Mucosa of descending colon (tissue), 3 donors: ENCODE data around the gene SERTM1. TPM values are rescaled to one million over a fixed set of nuclear protein-coding genes. Genes with fewer than 3 reads are reported as not detected.

ENCODE experiments used
- ATAC-seq: fragments of 200-7000 bp; cut with Tn5 transposase; one replicate; pipeline ENCODE4 v1.9.1; 2020; ENCODE audit warnings: mild to moderate bottlenecking, moderate library complexity
- DNase-seq, 3 donors: peaks; one replicate each; pipeline ENCODE4 v3.0.0-alpha.2; 2020
- H3K36me3 ChIP-seq: fragments of 200-600 bp; one replicate; pipeline ENCODE4 v1.8.0; 2021; ENCODE audit warnings: low read depth, mild to moderate bottlenecking
- H3K4me1 ChIP-seq: fragments of 200-600 bp; one replicate; pipeline ENCODE4 v1.8.0; 2021; ENCODE audit warnings: low read depth, mild to moderate bottlenecking
- H3K4me3 ChIP-seq: fragments of 200-600 bp; one replicate; pipeline ENCODE4 v1.8.0; 2021; ENCODE audit warnings: mild to moderate bottlenecking
- H3K9me3 ChIP-seq: fragments of 200-600 bp; one replicate; pipeline ENCODE4 v1.8.0; 2021; ENCODE audit warnings: mild to moderate bottlenecking
- CTCF ChIP-seq: fragments of 200-600 bp; IDR thresholded peaks from one replicate; pipeline ENCODE4 v1.8.0; 2022; ENCODE audit warnings: antibody characterized with exemption, mild to moderate bottlenecking
- intact Hi-C, 2 donors: fragments of 100-400 bp; cut with DNase I in 1 of 2; cut with micrococcal nuclease in 1 of 2; formaldehyde crosslinking; loops; one replicate each; pipeline versions ENCODE4 v1.11.0 to v1.11.1; 2022; cut with DNase I, micrococcal nuclease
- total RNA-seq, 3 donors: library from RNA; stranded (reverse); fragmentation: NEBNext Ultra II Directional in 2 of 3; extraction: Animal tissue kit (Norgen Biotek cat#: 25700) in 2 of 3; gene quantifications; one replicate each; pipeline versions ENCODE4 v1.2.1 to v1.2.4, GENCODE V29; 2021 to 2023
- donor health status: DM: no; HTN: no; CAD: no; lungs with moderate emphysema.
- donor health status: DM: no; HTN: no; CAD: no.
- donor health status: DM: no; HTN: yes; CAD: no.

Gene SERTM1
- total RNA-seq, 3 donors from 2014 or later, result 0.76 TPM; not detected in 2

- no peak for TF ChIP-seq CTCF
- DNase-seq (no peak), ATAC-seq (no peak)
- intact Hi-C loops, result no loop called here
- Histone ChIP-seq H3K9me3 (no peaks in the 10 kb centered on the region), H3K36me3 (no peaks in the 10 kb centered on the region), H3K4me3 (no peak overlapping the region), H3K4me1 (no peaks in the 10 kb centered on the region)
Measured at GRCh38 chr13:36710396-36710795, 36.6 kb downstream of the SERTM1 start.

- ATAC-seq, result no peak
- no peaks in the 10 kb centered on the region for H3K36me3 ChIP-seq
Measured at GRCh38 chr13:36712290-36712689, 38.5 kb downstream of the SERTM1 start.

GRCh38 chr13:36712770-36713169 is 39.0 kb downstream of the SERTM1 start:
- intact Hi-C loops, result no loop called here
- no peak for TF ChIP-seq CTCF
- Histone ChIP-seq H3K4me1 (no peaks in the 10 kb centered on the region), H3K36me3 (no peaks in the 10 kb centered on the region), H3K9me3 (no peaks in the 10 kb centered on the region), H3K4me3 (no peak overlapping the region)
- no peak for ATAC-seq
- no peak for DNase-seq

More at GRCh38 chr13:36712290-36712689, 38.5 kb downstream of the SERTM1 start:
- no peak for TF ChIP-seq CTCF
- H3K4me3 ChIP-seq, result no peak overlapping the region
- H3K4me1 ChIP-seq, result no peaks in the 10 kb centered on the region
- intact Hi-C loops, result no loop called here
- H3K9me3 ChIP-seq, result no peaks in the 10 kb centered on the region
- no peak for DNase-seq

- DNase-seq, result no peak
- no peak for ATAC-seq
- no peaks in the 10 kb centered on the region for H3K9me3 ChIP-seq
- no peaks in the 10 kb centered on the region for H3K4me1 ChIP-seq
- TF ChIP-seq CTCF, result no peak
- intact Hi-C loops, result no loop called here
- H3K36me3 ChIP-seq, result no peaks in the 10 kb centered on the region
- no peak overlapping the region for H3K4me3 ChIP-seq
Measured at GRCh38 chr13:36713887-36714286, 40.1 kb downstream of the SERTM1 start.

- intact Hi-C loops, result no loop called here
- no peaks in the 10 kb centered on the region for H3K36me3 ChIP-seq
- no peaks in the 10 kb centered on the region for H3K4me1 ChIP-seq
- H3K9me3 ChIP-seq, result no peaks in the 10 kb centered on the region
- ATAC-seq, result no peak
- DNase-seq, result no peak
- TF ChIP-seq CTCF, result no peak
- no peak overlapping the region for H3K4me3 ChIP-seq
Measured at GRCh38 chr13:36715841-36716240, 42.0 kb downstream of the SERTM1 start.

GRCh38 chr13:36717017-36717416 is 43.2 kb downstream of the SERTM1 start:
- no peaks in the 10 kb centered on the region for H3K9me3 ChIP-seq
- intact Hi-C loops, result no loop called here
- TF ChIP-seq CTCF, result no peak

More at GRCh38 chr13:36717017-36717416, 43.2 kb downstream of the SERTM1 start:
- ATAC-seq (no peak), DNase-seq (no peak)
- no peaks in the 10 kb centered on the region for H3K36me3 ChIP-seq
- H3K4me3 ChIP-seq, result no peak overlapping the region
- H3K4me1 ChIP-seq, result no peaks in the 10 kb centered on the region
